ENCODE measurements around the gene TNS1. TPM values are rescaled to one million over a fixed set of nuclear protein-coding genes. Genes with fewer than 3 reads are reported as not detected.

TNS1 gene
- total RNA-seq, 2 donors from 2014 or later: 20.6 to 164 TPM

DNA sequence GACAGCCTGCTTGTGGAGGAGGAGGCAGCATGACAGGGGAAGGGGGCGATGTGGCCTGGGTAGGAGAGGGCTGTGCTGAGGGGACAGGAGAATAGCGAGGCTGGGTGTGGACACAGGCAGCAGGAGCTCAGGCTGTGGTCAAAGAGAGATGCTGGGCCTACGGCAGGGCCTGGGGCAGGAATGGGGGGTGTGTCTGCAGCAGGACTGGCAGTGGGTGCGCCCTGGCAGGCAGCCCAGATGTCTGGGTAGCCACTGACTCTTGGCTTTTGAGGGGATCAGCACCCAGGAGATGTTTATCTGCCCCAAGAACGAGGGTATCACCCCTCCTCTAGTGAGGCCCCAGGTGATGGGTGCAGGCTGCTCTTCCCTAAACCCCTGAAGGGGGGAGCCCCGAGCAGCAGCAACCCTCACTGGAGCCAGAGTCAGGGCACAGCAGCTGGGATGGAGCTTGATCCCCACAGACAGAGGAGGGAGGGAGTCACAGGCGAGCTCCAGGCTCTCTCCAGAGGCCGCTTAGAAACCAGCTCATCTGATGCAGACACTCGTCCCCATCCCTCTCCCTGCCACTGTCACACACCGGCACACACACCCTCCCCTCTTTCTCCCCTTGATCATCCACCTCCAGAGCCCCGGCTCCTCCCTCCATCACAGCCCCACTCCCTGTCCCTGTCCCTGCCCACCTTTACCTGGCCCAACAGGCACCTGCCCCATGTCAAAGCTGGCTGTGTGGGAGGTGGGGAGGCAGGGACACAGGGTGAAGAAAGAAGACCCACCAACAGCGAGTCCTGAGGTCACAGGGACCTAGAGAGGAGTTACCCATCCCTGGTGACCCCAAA lies 29.8 kb upstream of the TNS1 start:
- H3K27ac ChIP-seq: no peak overlapping the region
- no peak overlapping the region for H3K9ac ChIP-seq (ENCODE audit: low read depth in 2 of 2, low read length in 2 of 2)
- H3K27me3 ChIP-seq: no peaks in the 10 kb centered on the region
- no peaks in the 10 kb centered on the region for H3K9me3 ChIP-seq
- H3K4me1 ChIP-seq: no peaks in the 10 kb centered on the region
- TF ChIP-seq, protein P1, sequence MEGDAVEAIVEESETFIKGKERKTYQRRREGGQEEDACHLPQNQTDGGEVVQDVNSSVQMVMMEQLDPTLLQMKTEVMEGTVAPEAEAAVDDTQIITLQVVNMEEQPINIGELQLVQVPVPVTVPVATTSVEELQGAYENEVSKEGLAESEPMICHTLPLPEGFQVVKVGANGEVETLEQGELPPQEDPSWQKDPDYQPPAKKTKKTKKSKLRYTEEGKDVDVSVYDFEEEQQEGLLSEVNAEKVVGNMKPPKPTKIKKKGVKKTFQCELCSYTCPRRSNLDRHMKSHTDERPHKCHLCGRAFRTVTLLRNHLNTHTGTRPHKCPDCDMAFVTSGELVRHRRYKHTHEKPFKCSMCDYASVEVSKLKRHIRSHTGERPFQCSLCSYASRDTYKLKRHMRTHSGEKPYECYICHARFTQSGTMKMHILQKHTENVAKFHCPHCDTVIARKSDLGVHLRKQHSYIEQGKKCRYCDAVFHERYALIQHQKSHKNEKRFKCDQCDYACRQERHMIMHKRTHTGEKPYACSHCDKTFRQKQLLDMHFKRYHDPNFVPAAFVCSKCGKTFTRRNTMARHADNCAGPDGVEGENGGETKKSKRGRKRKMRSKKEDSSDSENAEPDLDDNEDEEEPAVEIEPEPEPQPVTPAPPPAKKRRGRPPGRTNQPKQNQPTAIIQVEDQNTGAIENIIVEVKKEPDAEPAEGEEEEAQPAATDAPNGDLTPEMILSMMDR (IDR thresholded peaks at IDR 0.05): no peak
- no peak overlapping the region for H3K4me3 ChIP-seq
- no peaks in the 10 kb centered on the region for H3K36me3 ChIP-seq
- DNase-seq: peak; percentile 15
- intact Hi-C loops (cut with DNase I): loop anchor here (10.0 kb wide), 1 partner anchor 248 kb away; no protein-coding TSS in a partner anchor

DNA sequence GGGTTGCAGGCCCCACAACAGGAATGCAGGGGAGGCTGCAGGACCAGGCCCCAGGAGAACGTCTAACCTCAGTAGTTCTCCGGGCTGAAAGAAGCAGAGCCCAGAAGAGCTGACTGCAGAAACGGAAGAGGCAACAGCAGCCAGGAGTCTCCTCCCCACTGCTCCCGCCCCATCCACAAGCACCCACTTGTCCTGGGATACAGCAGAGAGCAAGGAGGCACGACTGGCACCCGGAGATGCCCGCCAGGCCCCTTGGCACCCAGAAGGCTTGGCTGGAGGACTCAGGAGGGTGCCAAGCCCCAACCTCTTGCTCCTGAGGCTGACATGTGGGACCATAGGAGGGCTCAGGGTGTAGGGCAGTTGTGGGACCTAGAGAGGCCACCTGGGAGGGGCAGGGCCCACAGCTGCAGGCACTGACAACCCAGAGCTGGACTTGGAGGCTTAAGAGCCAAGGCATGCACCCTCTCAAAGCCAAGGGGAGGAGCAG lies 29.0 kb upstream of the TNS1 start:
- Histone ChIP-seq H3K27ac (no peak overlapping the region), H3K36me3 (no peaks in the 10 kb centered on the region), H3K9me3 (no peaks in the 10 kb centered on the region), H3K4me1 (no peaks in the 10 kb centered on the region), H3K4me3 (no peak overlapping the region), H3K9ac (ENCODE audit: low read depth in 2 of 2, low read length in 2 of 2) (no peak overlapping the region), H3K27me3 (no peaks in the 10 kb centered on the region)
- intact Hi-C loops (cut with DNase I): loop anchor here (10.0 kb wide), 1 partner anchor 247 kb away; no protein-coding TSS in a partner anchor
- TF ChIP-seq, protein P1 (IDR thresholded peaks at IDR 0.05): no peak
- DNase-seq: no peak

GRCh38 chr2:218031261-218031660 lies 28.5 kb upstream of the TNS1 start:
- no peaks in the 10 kb centered on the region for H3K9me3 ChIP-seq
- H3K9ac ChIP-seq (ENCODE audit: low read depth in 2 of 2, low read length in 2 of 2): no peak overlapping the region
- TF ChIP-seq, protein P1 (IDR thresholded peaks at IDR 0.05): no peak
- no peaks in the 10 kb centered on the region for H3K36me3 ChIP-seq
- no peak overlapping the region for H3K27ac ChIP-seq
- DNase-seq: no peak
- intact Hi-C loops (cut with DNase I): loop anchor here (10.0 kb wide), 1 partner anchor 246 kb away; no protein-coding TSS in a partner anchor
- no peak overlapping the region for H3K4me3 ChIP-seq
- H3K4me1 ChIP-seq: no peaks in the 10 kb centered on the region
- no peaks in the 10 kb centered on the region for H3K27me3 ChIP-seq

DNA sequence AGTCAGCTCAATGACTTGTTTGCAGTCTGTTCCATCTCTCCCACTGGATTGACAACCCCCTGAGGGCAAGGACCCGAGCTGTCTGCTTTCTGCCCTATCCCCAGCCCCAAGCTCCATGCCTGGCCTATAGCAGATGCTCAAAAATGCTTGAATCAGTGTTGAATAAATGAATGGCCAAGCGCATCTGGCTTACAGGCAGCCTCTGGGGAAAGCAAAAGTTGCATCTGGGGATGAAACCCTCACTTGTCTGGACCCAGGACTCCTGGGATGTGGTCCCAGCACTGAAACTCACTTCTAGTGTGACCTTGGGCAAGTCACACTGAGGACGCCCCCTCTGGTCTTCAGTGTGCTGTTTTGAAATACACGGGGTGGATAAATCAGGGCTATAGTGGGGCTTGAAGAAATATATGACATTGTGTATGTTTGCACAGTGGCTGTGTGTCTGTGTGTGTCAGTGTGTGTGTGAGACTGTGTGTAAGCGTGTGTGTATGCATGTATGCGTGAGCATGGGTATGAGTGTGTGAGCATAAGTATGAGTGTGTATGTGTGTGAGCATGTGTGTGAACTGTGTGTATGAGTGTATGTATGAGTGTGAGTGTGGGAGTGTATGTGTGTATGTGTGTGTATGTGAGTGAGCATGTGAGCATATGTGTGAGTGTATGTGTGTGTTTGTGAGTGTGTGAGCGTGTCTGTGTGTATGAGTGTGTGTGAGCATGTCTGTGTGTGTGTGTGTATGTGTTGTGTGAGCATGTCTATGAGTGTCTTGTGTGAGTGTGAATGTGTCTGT lies 27.8 kb upstream of the TNS1 start:
- Histone ChIP-seq H3K9me3 (no peaks in the 10 kb centered on the region), H3K36me3 (no peaks in the 10 kb centered on the region), H3K27me3 (no peaks in the 10 kb centered on the region), H3K9ac (ENCODE audit: low read depth in 2 of 2, low read length in 2 of 2) (no peak overlapping the region), H3K4me1 (no peaks in the 10 kb centered on the region), H3K27ac (no peak overlapping the region), H3K4me3 (no peak overlapping the region)
- DNase-seq: peak; percentile 7
- intact Hi-C loops (cut with DNase I): loop anchor here (10.0 kb wide), 1 partner anchor 246 kb away; no protein-coding TSS in a partner anchor
- TF ChIP-seq, protein P1 (IDR thresholded peaks at IDR 0.05): no peak

All from colonic mucosa (tissue), 4 donors.